GM11168 (cell line): ENCODE data around the gene CCL11.

Experiments used
- in situ Hi-C: fragments of 300-500 bp; cut with MboI; formaldehyde crosslinking; loops from one replicate; pipeline ENCODE4 v1.12.0; 2022; ENCODE audit warnings: low sequenced_read_pairs; ENCODE audit not compliant: unreplicated experiment

Gene CCL11

DNA sequence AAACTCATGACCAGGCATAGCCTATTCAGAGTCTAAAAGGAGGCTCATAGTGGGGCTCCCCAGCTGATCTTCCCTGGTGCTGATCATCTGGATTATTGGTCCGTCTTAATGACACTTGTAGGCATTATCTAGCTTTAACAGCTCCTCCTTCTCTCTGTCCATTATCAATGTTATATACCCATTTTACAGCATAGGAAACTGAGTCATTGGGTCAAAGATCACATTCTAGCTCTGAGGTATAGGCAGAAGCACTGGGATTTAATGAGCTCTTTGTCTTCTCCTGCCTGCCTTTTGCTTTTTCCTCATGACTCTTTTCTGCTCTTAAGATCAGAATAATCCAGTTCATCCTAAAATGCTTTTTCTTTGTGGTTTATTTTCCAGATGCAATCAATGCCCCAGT is 29.7 kb upstream of the CCL11 start:
- in situ Hi-C loops = no loop called here

DNA sequence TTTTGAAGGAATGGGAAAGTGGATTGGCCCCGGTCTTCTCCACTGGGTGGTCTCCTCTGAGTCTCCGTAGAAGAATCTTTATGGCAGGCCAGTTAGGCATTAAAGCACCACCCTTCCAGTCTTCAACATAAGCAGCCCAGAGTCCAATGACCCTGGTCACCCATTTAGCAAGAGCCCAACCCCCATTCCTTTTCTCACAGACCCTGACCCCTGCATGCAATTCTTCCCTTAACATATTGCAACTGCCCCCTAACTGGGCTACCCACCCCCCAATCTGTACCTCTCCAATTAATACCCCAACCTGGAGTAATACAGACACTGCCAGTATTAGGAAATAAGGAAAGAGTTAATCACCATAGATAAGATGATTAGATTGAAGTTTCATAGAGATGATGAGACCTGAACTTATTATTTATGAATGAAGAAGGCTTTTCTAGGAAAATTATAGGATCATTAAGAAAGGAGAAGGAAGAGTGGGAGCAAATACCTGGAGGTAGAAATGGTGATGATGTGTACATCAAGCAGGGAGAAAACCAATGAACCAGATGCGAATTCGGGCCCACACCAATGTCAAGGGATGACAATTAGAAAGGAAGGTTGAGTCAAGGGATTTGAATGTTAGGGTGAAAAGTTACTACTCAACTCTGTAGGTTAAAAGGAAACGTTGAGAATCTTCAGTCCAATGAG is 28.1 kb upstream of the CCL11 start:
- in situ Hi-C loops = no loop called here

DNA sequence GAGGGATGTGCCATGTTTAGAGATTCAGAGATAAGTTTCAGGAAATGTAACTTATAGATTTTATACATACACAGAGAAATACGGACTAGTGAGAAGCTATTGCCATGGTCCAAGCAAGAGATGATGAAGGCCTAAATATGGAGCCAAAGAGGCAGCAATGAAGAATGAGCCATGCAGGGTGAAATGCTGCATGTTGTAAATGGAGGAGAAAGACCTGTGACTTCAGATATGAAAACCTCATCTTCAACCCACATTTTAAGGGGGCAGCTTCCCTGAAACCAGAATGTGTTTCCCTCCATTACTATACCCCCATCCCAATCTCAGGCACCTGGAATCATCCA is 27.6 kb upstream of the CCL11 start:
- in situ Hi-C loops = no loop called here

DNA sequence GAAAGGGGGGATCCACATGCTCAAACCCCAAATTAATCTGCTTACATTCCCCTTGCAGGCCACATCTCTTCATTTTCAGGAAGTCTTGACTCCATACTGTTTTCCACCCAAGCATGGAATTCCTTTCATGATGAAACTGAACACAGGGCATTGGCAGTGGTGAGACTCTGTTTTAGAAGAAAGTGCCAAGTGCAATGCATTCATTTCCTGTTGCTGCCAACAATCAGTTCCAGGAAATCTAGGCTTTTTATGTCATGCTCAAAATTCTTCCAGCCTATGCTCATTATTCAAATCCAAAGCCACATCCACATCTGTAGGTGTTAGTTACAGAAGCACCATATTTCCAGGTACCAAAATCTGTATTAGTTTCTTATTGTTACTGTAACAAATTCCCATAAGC is 26.4 kb upstream of the CCL11 start:
- in situ Hi-C loops = no loop called here

DNA sequence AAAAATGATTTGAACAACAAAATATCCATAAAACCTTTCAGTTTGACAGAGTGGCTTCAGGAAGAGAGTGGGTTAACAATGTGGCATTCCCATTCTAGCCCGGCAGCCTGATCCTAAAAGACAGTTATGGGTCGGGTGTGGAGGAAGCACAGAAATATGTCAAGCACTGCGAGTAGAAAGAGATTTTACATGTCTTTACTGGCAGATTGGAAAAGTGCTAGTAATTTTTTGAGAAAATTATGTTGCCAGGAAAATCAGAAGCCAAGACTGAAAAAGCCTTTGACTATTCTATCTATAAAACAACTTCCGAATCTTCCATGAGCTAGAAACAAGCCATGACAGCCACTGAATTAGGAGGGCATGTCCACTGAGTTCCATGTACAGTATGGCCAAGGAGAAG is 24.7 kb upstream of the CCL11 start:
- in situ Hi-C loops = no loop called here

GRCh38 chr17:34261568-34262337 is 23.8 kb upstream of the CCL11 start:
- in situ Hi-C loops = no loop called here

GRCh38 chr17:34265711-34266110 is 19.8 kb upstream of the CCL11 start:
- in situ Hi-C loops = no loop called here

DNA sequence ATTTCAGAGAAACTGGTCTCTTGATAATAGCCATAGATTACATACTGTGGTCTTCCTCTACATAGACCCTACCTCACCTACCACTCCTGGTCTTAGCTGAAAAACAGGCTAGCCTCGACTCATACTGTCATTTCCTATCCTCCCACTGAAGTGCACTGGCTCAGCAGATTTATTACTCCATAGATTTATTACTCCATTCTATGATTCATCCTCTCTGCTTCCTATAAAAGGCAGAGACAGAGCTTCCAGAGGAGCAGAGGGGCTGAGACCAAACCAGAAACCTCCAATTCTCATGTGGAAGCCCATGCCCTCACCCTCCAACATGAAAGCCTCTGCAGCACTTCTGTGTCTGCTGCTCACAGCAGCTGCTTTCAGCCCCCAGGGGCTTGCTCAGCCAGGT is 15.6 kb upstream of the CCL11 start, which contains the start of gene CCL7:
Gene CCL7, plus strand, starts transcription at position 253 of the 400 bp plus-strand sequence. Its CDS starts 70 bp downstream, at position 323.
- in situ Hi-C loops = no loop called here

DNA sequence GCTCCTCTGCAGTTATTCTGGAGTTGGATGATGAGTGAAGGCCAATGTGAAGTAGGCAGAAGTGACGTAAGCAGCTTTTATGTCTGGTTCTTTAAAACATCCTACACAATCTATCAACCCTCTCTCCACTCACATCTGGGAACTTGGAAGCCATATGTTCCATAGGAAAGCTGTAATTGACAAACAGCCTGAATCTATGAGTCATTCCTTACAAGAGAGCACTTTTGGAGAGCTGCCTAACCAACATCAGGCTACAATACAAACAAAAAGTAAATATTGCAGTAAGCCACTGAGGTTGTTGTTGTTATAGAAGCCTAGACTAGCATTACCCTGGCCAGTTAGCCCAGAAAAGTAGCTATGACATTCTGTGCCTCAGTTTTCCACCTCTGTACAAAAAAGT is 9.7 kb upstream of the CCL11 start:
- in situ Hi-C loops = no loop called here

- in situ Hi-C loops = no loop called here
These were observed 8.7 kb upstream of the CCL11 start for GRCh38 chr17:34276826-34277225.

DNA sequence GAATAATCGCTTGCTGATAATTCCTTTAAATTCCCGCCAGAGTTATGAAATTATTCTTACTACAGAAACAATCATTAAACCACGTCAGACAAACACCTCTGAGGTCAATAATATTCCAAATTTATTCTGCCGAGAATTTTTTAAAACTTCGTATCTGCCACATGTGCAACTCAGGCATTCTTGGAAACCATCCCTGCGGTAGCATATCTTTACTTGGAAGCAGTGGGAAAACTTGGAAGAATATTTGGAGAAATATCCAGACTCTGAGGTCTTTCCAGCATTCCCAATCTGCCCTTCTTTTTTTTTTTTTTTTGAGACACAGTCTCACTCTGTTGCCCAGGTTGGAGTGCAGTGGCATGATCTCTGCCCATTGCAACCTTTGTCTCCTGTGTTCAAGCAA is 2.0 kb upstream of the CCL11 start:
- in situ Hi-C loops = no loop called here

GRCh38 chr17:34287875-34288274 is 2.3 kb downstream of the CCL11 start:
- in situ Hi-C loops = no loop called here

- in situ Hi-C loops = no loop called here
These were observed 5.0 kb downstream of the CCL11 start for GRCh38 chr17:34290586-34290985.

DNA sequence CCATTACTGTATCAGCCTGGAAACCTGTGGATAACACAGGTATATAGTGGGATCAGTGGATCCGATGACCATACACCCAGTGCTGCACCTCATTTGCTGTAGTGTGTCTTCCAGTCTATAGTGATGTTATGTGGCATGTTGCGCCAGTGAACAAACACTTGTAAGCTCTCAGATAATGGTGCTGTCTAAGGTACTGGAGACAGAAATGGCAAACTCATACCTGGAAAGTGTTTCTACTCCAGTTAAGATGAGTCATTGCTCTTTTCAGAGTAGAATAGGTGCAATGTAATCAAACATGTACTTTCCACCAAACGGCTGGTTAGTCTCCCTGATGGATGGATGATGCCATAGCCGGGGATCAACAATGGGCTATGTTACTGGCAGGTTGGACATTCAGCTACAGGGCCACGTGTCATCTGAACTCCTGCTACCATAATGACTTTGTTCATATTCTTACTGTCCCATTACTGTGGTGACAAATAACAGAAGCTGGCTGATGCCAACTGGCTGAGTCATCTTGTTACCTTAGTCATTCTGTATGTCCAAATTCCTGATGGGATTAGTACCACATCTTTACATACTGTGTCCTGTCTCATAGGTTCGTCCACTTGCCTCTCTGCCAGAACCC is 6.3 kb downstream of the CCL11 start:
- in situ Hi-C loops = no loop called here

GRCh38 chr17:34299027-34299426 is 13.5 kb downstream of the CCL11 start:
- in situ Hi-C loops = no loop called here

DNA sequence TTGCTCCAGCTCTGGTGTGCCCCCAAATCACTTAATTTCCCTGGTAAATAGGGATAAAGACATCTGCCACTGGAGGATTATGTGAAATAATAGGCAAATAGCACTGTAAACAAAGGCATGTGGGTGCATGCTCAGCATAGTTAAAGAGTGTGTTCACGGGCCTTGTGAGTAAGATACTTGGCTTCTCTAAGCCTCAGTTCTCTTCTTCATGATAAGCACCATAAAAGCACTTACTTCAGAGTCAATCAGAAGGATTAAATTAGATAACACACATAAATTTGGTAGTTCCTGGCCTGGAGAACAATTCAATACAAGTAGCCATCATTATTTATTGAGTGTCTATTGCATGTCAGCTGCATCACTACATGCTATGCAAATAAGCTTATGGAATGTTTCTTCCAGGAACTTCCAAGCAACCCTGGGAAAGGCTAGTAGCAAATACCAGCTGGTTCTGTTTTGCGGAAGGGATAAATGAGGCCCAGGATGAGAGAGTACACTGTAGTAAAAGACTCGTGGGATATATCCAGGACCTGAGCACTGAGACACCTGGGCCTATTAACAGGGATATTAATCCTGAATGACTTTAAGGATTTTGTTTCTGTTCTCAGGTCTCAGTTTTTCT is 14.5 kb downstream of the CCL11 start:
- in situ Hi-C loops = no loop called here

DNA sequence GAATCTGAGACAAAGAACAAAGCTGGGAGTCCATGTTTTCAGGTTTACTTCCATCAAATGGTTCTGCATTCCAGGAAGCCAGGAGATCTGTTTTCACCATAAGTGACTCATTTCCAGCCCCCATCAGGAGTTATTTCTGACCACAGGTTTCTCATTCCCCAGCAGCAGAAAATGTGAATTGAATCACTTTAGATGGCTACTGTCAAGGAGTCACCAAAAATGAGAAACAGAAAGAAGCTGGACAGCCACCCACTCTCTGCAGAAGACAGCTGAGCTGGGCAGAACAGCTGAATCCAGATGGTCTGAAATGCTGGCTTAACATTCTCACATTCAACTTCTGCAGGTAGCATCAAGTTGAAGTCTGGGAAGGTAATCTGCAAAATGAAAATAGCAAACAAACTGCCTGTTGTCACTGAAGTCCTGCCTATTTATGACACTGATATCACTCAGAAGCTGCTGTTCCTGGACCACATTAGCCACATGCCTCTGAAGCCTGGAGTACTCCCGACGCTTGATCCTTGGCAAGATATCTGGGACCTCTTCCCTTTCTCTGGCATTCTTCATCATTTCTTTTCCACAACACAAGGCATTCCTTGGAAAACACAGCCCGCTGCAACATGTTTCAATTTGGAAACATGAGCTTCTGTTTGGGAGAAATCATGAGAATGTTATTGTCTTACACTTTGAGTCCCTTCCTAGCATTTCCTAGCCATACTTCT is 15.3 kb downstream of the CCL11 start:
- in situ Hi-C loops = no loop called here

DNA sequence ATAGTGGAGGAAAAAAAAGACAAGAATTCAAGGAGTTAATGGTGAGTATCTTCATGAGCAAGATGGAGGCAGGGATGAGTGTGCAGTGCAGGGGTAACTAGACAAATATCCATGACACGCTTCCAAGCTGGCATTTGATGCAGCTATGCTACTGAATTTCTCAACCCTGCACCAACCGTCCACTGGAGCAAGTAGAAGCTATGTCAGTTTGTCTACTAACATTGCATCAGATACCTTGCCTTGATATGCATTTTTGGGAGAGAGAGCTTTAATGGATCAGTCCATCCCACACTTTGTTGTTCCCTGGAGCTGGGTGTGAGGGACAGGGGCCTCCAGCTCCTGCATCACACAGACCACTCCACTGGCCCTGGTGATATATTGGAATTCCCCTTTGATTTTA is 16.4 kb downstream of the CCL11 start:
- in situ Hi-C loops = no loop called here

DNA sequence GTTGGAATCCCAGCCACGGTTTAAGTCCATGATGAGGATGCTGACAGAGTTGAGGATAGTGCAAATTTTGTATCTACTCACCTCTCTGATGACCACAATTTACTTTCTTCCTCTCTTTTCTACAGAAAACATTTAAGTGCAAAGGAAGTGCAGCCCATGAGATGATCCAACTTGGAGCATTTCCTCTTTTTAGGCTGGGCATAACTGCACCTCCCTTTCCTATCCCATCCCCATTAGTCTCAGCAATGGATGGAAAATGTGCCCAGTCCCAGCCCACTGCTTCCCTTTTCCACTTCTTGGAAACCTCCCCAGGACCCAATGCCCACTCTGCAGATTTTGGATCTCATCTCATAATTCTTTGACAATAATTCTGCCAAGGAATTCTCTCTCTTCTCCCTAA is 17.1 kb downstream of the CCL11 start:
- in situ Hi-C loops = no loop called here

- in situ Hi-C loops = no loop called here
These were observed 18.1 kb downstream of the CCL11 start for GRCh38 chr17:34303606-34304005.
